WTC11 (cell line): ENCODE data around the gene ZNF526. TPM values are rescaled to one million over a fixed set of nuclear protein-coding genes. Genes with fewer than 3 reads are reported as not detected.

Experiments used
- ATAC-seq: fragments of 200-7000 bp; cut with Tn5 transposase; 2 replicates; pipeline ENCODE4 v1.10.0; 2021; ENCODE audit warnings: mild to moderate bottlenecking, moderate library complexity
- CTCF ChIA-PET: fragments of 300-600 bp; sonication (Branson Sonifier 250); formaldehyde crosslinking; loops from one replicate; lab custom pipeline; 2021; ENCODE audit warnings: antibody characterized with exemption; lab: Charles Lee
- POLR2A ChIA-PET: fragments of 350-600 bp; sonication (Branson Sonifier 250); formaldehyde crosslinking; loops from one replicate; lab custom pipeline; 2021; ENCODE audit warnings: antibody characterized with exemption; lab: Charles Lee
- DNase-seq: peaks from one replicate; pipeline ENCODE4 v3.0.0; 2021; ENCODE audit warnings: low spot score
- H3K27ac Mint-ChIP-seq: 2 replicates; pipeline ENCODE4 v1.8.0; 2021; ENCODE audit warnings: mixed read lengths
- H3K27me3 Mint-ChIP-seq: 2 replicates; pipeline ENCODE4 v1.8.0; 2021; ENCODE audit warnings: low read depth, mild to moderate bottlenecking, moderate library complexity, mixed read lengths
- H3K36me3 Mint-ChIP-seq: 2 replicates; pipeline ENCODE4 v1.8.0; 2021; ENCODE audit warnings: mixed read lengths
- H3K4me1 Mint-ChIP-seq: 2 replicates; pipeline ENCODE4 v1.8.0; 2022; ENCODE audit warnings: mixed read lengths
- H3K4me3 Mint-ChIP-seq: 2 replicates; pipeline ENCODE4 v1.8.0; 2021; ENCODE audit warnings: mild to moderate bottlenecking, moderate library complexity, mixed read lengths
- H3K9me3 Mint-ChIP-seq: 2 replicates; pipeline ENCODE4 v1.8.0; 2021; ENCODE audit warnings: mixed read lengths
- ARID4B ChIP-seq: sonication (generic); formaldehyde crosslinking; IDR thresholded peaks from 2 replicates; pipeline ENCODE4 v1.8.0; 2023; ENCODE audit warnings: missing genetic modification reagents, mild to moderate bottlenecking, borderline replicate concordance
- ETV6 ChIP-seq: sonication (generic); formaldehyde crosslinking; IDR thresholded peaks from 2 replicates; pipeline ENCODE4 v1.8.1; 2022; ENCODE audit warnings: mild to moderate bottlenecking, missing genetic modification reagents
- FOXK1 ChIP-seq: sonication (generic); formaldehyde crosslinking; IDR thresholded peaks from 2 replicates; pipeline ENCODE4 v1.8.0; 2022; ENCODE audit warnings: mild to moderate bottlenecking, moderate library complexity, missing genetic modification reagents
- GRHL2 ChIP-seq: fragments of 250-450 bp; sonication (Bioruptor Pico); IDR thresholded peaks from 2 replicates; pipeline ENCODE4 v1.8.0; 2022; ENCODE audit warnings: mild to moderate bottlenecking, moderate library complexity; ENCODE audit not compliant: insufficient replicate concordance, severe bottlenecking
- GTF2I ChIP-seq: fragments of 250-450 bp; sonication (Bioruptor Pico); conservative IDR thresholded peaks from 2 replicates; pipeline ENCODE4 v1.4.0; 2021; ENCODE audit warnings: mild to moderate bottlenecking
- NR3C1 ChIP-seq: sonication (generic); formaldehyde crosslinking; conservative IDR thresholded peaks from 2 replicates; pipeline ENCODE4 v1.8.1; 2023; ENCODE audit warnings: low read depth, mild to moderate bottlenecking, missing genetic modification reagents
- SMAD4 ChIP-seq: sonication (generic); formaldehyde crosslinking; IDR thresholded peaks from 2 replicates; pipeline ENCODE4 v1.8.0; 2022; ENCODE audit warnings: mild to moderate bottlenecking, missing genetic modification reagents
- ZNF219 ChIP-seq: sonication (generic); formaldehyde crosslinking; IDR thresholded peaks from 2 replicates; pipeline ENCODE4 v1.8.0; 2023; ENCODE audit warnings: missing genetic modification reagents, mild to moderate bottlenecking, borderline replicate concordance
- ZNF423 ChIP-seq: fragments of 250-450 bp; sonication (Bioruptor Pico); IDR thresholded peaks from 2 replicates; pipeline ENCODE4 v2.1.2; 2022; ENCODE audit warnings: mild to moderate bottlenecking, moderate library complexity
- total RNA-seq: library from RNA; stranded (reverse); gene quantifications from 3 replicates; pipeline ENCODE4 v1.2.3, GENCODE V29; 2021
- TF ChIP-seq, protein P1 (sequence below): sonication (generic); formaldehyde crosslinking; conservative IDR thresholded peaks from 2 replicates; pipeline ENCODE4 v1.8.1; 2022; ENCODE audit warnings: mild to moderate bottlenecking, missing genetic modification reagents
- TF ChIP-seq, protein P2 (sequence below): sonication (generic); formaldehyde crosslinking; IDR thresholded peaks from 2 replicates; pipeline ENCODE4 v1.8.0; 2023; ENCODE audit warnings: missing genetic modification reagents
- TF ChIP-seq, protein P3 (sequence below): fragments of 250-450 bp; sonication (Bioruptor Pico); conservative IDR thresholded peaks from 2 replicates; pipeline ENCODE4 v1.9.0; 2021; ENCODE audit warnings: mild to moderate bottlenecking
- TF ChIP-seq, protein P4 (sequence below): sonication (generic); formaldehyde crosslinking; IDR thresholded peaks from 2 replicates; pipeline ENCODE4 v1.8.1; 2023; ENCODE audit warnings: mild to moderate bottlenecking, missing genetic modification reagents, borderline replicate concordance
- TF ChIP-seq, protein P5 (sequence below): sonication (generic); formaldehyde crosslinking; IDR thresholded peaks from 2 replicates; pipeline ENCODE4 v1.8.1; 2023; ENCODE audit warnings: mild to moderate bottlenecking, missing genetic modification reagents, moderate library complexity

The ZNF526 gene
- total RNA-seq, 1 experiment from 2014 or later, result 18.3 TPM

- Mint-ChIP-seq H3K27me3 (peaks cover 29% of the 10 kb centered on the region), H3K4me1 (peaks cover 8% of the 10 kb centered on the region), H3K9me3 (peaks cover 7% of the 10 kb centered on the region), H3K36me3 (peaks cover 5% of the 10 kb centered on the region), H3K27ac (no peak overlapping the region), H3K4me3 (no peak overlapping the region)
- TF ChIP-seq GRHL2 (no peak), GTF2I (no peak), FOXK1 (no peak), ETV6 (CRISPR knock-in tag) (no peak)
- POLR2A ChIA-PET, result no interaction called here
- ATAC-seq, result no peak
- CTCF ChIA-PET, result no interaction called here
- DNase-seq, result no peak
These were observed 31.4 kb upstream of the ZNF526 start for GRCh38 chr19:42188665-42189064.

DNA sequence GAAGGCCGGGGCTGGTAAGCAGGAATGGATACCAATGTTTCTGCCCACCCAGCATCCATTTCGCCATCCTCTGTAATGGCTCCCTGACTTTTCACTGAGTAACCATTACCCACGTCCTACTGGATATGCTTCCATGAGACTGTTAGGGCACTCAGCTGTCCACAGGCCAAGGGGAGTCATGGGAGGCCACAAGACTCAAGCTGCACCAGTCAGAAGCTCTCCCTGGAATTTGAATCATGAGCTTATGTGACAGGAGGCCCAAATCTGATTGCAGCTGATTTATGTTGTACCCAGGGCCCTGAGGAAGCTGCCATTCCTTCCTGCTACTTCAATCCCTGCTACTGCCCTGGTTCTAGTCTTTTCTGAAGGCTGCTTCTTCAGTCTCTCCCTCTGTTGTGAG, 31.0 kb upstream of the ZNF526 start:
- Mint-ChIP-seq H3K4me3 (no peak overlapping the region), H3K4me1 (peaks cover 6% of the 10 kb centered on the region), H3K27me3 (peaks cover 32% of the 10 kb centered on the region), H3K9me3 (peaks cover 11% of the 10 kb centered on the region)
- ATAC-seq, result no peak
- TF ChIP-seq, protein P1, sequence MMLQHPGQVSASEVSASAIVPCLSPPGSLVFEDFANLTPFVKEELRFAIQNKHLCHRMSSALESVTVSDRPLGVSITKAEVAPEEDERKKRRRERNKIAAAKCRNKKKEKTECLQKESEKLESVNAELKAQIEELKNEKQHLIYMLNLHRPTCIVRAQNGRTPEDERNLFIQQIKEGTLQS, result no peak
- TF ChIP-seq, protein P2, sequence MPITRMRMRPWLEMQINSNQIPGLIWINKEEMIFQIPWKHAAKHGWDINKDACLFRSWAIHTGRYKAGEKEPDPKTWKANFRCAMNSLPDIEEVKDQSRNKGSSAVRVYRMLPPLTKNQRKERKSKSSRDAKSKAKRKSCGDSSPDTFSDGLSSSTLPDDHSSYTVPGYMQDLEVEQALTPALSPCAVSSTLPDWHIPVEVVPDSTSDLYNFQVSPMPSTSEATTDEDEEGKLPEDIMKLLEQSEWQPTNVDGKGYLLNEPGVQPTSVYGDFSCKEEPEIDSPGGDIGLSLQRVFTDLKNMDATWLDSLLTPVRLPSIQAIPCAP (CRISPR knock-in tag), result no peak
- TF ChIP-seq SMAD4 (CRISPR knock-in tag) (no peak), NR3C1 (CRISPR knock-in tag) (no peak), ARID4B (CRISPR knock-in tag) (no peak), ZNF423 (CRISPR knock-in tag) (no peak), ZNF219 (CRISPR knock-in tag) (no peak)
- TF ChIP-seq, protein P3, sequence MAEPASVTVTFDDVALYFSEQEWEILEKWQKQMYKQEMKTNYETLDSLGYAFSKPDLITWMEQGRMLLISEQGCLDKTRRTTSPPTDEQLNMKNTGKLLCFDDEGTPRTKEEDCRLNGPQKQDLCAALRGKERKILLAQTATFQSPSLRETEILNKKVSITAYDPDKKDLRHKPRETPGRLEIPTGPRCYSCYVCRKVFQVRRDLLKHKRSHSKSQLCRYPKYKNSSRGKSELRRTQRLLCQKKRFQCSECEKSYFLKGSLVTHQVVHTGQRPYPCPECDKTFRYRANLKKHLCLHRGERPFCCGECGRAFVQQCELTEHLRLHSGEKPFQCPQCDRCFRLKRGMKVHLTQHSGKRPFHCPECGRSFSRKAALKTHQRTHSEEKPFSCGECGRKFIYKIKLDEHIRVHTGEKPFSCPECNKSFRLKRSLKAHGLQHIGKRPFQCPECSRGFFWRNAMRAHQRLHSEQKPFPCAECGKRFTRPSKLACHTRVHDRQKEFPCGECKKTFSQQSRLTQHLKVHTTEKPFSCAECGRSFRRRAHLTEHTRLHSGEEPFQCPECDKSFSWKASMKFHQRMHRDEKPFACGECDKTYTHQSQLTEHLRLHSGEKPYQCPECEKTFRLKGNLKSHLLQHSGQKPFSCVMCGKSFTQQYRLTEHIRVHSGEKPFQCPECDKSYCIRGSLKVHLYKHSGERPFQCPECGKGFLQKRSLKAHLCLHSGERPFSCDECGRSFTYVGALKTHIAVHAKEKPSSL, result no peak
- TF ChIP-seq, protein P4, sequence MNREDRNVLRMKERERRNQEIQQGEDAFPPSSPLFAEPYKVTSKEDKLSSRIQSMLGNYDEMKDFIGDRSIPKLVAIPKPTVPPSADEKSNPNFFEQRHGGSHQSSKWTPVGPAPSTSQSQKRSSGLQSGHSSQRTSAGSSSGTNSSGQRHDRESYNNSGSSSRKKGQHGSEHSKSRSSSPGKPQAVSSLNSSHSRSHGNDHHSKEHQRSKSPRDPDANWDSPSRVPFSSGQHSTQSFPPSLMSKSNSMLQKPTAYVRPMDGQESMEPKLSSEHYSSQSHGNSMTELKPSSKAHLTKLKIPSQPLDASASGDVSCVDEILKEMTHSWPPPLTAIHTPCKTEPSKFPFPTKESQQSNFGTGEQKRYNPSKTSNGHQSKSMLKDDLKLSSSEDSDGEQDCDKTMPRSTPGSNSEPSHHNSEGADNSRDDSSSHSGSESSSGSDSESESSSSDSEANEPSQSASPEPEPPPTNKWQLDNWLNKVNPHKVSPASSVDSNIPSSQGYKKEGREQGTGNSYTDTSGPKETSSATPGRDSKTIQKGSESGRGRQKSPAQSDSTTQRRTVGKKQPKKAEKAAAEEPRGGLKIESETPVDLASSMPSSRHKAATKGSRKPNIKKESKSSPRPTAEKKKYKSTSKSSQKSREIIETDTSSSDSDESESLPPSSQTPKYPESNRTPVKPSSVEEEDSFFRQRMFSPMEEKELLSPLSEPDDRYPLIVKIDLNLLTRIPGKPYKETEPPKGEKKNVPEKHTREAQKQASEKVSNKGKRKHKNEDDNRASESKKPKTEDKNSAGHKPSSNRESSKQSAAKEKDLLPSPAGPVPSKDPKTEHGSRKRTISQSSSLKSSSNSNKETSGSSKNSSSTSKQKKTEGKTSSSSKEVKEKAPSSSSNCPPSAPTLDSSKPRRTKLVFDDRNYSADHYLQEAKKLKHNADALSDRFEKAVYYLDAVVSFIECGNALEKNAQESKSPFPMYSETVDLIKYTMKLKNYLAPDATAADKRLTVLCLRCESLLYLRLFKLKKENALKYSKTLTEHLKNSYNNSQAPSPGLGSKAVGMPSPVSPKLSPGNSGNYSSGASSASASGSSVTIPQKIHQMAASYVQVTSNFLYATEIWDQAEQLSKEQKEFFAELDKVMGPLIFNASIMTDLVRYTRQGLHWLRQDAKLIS (CRISPR knock-in tag), result no peak
- TF ChIP-seq, protein P5, sequence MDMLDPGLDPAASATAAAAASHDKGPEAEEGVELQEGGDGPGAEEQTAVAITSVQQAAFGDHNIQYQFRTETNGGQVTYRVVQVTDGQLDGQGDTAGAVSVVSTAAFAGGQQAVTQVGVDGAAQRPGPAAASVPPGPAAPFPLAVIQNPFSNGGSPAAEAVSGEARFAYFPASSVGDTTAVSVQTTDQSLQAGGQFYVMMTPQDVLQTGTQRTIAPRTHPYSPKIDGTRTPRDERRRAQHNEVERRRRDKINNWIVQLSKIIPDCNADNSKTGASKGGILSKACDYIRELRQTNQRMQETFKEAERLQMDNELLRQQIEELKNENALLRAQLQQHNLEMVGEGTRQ (CRISPR knock-in tag), result no peak
- TF ChIP-seq, all 79 proteins: peak for 0
- POLR2A ChIA-PET, result no interaction called here
- no peak overlapping the region for H3K27ac Mint-ChIP-seq
- H3K36me3 Mint-ChIP-seq, result peaks cover 8% of the 10 kb centered on the region
- CTCF ChIA-PET, result no interaction called here
- no peak for DNase-seq
